HG03571 (cell line): Measurements from ENCODE around the gene COL4A2.

ENCODE experiments used
- ATAC-seq: cut with Tn5 transposase; IDR thresholded peaks from one replicate; pipeline ENCODE4 v1.9.1; 2021; ENCODE audit not compliant: unreplicated experiment

Gene COL4A2

DNA sequence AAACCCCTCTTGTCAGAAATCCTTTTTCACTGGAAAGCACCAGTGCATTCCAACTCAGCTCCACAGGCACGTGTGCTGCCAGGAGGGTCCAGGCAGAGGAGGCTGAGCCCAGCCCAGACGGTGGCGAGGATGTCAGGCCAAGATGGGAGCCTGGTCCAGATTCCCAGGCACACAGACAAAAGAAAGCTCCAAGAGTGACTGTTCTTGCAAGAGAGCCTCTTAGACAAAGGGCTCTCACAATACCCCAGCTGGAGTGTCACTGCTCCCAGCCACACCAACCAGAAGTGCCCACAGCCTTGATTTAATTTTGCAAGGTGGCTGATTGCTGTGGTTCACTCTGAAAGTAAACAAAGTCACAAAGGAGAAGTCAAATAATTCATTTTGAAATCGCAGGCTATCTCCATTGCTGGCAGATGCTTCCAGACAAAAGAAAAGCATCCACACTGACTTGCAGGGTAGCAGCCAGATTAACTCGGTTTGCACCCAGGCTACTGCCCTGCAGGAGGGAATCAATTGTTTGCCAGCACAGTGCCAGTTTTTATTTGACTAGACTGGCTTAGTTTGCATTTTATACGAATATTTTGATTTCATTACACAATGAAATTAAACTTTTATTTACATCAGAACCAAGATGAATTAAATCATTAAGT lies 159.3 kb downstream of the COL4A2 start:
- ATAC-seq = no peak

- ATAC-seq = no peak
Measured at GRCh38 chr13:110467516-110468110, 160.5 kb downstream of the COL4A2 start.

DNA sequence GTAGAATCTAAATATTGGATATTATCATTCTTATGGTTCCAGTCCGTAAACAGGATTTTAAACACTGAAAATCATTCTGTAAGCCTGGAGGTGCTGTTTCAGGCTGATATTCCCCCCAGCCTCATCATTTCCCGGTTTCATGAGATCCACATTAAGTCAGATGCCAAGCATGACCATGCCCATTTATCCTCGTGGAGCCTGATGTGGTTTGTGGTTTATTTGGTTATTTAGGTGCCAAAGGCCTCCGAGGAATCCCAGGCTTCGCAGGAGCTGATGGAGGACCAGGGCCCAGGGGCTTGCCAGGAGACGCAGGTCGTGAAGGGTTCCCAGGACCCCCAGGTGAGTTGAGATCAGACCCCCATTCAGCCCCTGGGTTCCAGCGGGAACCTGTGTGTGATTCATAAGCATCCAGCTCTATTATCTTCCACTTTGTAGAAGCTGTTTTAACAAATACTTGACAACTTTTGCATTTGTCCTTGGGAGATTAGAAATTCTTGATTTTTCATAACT lies 162.0 kb downstream of the COL4A2 start:
- ATAC-seq = no peak

DNA sequence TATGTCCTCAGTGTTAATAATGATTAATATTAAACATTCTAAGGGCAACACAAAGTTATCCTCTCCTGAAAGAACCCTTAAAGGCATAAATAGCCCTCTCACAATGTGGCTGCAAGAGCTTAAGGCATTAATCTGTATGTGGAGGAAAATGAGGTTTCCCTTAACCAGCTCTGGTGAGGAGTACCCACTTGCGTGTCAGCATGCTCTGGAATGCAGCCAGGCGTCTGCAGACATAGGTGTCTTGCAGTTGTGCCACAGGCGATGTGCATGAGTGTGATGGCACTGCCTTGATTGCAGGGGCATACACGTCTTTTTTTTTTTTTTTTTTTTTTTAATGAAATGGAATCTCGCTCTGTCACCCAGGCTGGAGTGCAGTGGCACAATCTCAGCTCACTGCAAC lies 162.5 kb downstream of the COL4A2 start:
- ATAC-seq = no peak

DNA sequence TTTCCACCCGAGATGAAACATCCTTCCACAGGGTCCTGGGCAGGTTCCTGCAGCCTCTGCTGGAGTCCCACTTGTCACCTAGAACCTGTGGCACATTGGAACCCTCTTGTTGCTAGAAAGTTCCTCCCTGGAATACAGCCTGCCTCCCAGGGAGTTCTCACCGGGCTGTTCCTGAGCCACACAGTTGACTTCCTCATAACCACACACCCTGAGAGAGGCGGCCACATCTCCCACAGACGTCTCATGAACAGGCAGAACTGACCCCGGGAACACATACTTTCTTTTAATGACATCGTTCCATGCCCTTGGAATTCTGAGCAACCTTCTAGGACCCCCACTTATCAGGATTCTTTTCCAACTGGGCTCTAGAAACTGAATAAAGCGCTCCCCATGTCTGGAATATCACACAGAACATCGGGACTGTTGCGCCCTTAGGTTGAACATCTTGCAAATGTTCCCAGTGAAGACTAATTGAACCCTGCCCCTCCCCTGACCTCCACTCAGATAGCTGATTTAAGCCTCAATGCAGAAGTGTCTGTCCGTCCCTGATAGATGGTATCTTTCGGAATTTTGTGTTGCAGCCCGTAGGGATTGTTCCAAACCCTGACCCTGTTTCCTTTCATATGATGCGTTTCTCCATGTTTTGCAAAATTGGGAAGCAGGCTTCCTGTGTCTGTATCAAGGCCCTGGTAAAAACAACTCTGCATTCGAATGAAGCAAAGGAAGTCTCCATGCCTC lies 163.4 kb downstream of the COL4A2 start:
- no peak for ATAC-seq

DNA sequence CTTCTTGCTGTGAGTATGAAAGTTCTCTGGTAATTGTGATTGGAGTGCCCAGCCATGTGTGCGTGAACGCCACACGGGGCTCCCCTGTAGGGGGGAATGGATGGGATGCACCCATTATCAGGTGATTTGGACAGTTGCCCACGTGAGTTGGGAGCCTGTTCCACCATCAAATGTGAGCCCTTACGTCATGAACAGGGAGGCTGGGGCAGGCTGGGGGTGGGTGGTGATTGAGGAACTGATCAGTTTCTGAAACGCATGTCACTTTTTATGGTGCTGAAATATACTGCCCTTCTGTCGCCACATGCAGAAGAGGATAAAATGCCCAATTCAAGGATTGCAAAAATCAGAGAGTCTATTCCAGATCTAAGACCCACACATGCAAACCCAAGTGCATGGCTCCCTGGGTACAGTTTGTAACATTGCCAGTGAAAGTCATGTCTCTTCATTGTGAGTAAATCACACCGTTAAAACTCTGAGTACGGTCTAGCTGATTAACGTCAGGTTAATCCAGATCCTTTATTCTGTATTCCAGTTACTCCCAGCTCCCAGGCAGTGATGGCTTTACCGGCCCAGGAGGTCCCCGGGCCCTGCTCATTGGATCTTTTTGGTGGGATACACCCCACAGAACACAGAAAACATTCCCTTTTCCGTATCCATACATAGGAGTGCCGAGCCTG lies 164.2 kb downstream of the COL4A2 start:
- ATAC-seq = peak; percentile 19

GRCh38 chr13:110471833-110472162 lies 164.7 kb downstream of the COL4A2 start:
- ATAC-seq = peak; percentile 95

DNA sequence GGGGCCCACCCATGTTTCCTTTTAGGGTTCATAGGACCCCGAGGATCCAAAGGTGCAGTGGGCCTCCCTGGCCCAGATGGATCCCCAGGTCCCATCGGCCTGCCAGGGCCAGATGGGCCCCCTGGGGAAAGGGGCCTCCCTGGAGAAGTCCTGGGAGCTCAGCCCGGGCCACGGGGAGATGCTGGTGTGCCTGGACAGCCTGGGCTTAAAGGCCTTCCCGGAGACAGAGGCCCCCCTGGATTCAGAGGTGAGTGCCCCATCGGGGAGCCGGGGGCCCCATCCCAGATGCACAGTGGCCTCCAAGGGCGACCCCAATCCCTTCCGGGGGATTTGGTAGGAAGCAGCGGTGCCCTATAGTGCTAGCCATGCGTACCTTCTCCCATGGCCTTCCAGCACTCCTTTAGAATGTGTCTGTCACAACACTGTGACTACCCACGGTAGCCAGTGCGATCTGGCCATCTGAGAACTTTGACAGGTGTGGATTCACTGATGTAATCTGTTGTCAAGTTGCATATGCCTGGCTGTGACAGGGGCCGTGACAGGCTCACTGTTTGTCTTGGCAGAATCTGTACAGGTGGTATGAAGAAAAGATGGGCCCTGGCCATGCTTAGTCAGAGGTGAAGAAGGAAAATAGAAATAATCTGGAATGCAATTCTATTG lies 165.9 kb downstream of the COL4A2 start:
- no peak for ATAC-seq

GRCh38 chr13:110474713-110475112 lies 167.6 kb downstream of the COL4A2 start:
- no peak for ATAC-seq

- no peak for ATAC-seq
Measured at GRCh38 chr13:110475117-110475516, 168.0 kb downstream of the COL4A2 start.

- peak; percentile 54 for ATAC-seq
Measured at GRCh38 chr13:110475550-110476219, 168.6 kb downstream of the COL4A2 start.

- ATAC-seq = no peak
Measured at GRCh38 chr13:110476220-110476617, 169.1 kb downstream of the COL4A2 start.

GRCh38 chr13:110477706-110478245 lies 170.7 kb downstream of the COL4A2 start:
- no peak for ATAC-seq

DNA sequence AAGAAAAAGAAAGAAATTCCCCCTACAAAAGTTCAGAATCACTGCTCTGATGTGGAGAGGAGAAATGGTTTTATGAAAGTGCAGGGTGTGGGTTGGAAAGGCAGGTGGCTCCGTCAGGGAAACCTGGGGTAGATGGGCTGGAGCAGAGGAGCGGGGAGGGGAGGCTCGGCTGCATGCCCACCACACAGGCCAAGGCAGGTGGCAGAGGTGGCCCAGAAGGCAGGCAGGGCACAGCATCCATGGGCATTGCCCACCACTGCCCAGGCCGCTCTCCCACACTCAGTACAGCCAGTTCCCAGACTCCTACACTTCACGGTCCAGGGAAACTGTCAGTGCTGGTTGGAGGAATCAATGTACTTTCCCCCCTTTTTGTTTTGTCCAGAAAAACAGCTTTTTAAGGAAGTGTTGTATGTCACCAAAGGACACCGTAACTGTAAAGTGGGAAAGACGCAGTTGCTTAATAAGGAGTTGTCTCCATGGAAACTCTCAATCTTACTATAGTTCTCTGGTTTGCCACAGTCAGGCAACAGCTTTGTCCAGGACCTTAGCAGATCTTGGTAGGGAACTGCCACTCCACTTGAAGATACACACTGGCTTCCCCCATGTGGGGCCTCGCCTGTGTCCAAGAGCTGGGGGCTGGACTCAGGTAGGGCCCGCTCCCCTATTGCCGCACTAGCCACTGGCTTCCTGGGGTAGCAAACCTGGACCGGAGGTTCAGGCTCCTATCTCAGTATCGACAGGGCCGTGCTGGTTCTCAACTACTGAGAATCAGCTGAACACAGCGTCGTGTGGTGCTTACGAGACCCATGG lies 171.5 kb downstream of the COL4A2 start:
- no peak for ATAC-seq

DNA sequence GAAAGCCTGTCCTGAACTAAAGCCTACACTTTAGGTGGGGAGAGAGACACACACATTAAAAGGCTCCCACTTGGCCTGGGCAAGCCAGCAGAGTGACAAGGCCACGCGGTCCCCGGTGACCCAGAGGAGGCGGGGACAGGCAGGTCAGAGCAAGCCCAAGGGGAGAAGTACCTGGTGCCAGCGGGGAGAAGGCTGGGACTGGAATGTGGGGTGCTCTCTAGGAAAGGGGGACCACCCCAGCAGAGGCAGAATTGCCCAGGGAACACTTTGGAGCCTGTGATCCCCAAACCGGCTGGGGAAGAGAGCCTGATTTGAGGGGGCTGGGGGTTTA lies 172.1 kb downstream of the COL4A2 start:
- ATAC-seq = no peak

DNA sequence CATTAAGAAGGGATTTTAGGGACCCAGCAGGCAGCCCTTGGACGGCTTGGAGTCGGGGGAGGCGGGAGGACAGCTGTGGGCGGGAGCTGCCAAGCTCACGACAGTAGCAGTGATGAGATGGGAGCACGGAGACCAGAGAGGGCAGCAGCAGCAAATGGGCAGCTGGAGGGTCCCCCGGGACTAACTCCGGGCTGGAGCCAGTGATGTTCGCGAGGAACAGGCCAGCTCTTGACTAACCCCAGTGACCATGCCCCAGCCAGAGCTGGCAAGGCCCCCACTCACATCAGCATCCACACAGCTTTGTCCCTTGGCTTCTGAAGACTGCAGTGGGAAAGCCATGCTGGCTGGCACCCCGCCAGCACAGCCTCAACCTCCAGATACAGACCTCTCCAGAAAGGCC lies 172.6 kb downstream of the COL4A2 start:
- ATAC-seq = no peak

DNA sequence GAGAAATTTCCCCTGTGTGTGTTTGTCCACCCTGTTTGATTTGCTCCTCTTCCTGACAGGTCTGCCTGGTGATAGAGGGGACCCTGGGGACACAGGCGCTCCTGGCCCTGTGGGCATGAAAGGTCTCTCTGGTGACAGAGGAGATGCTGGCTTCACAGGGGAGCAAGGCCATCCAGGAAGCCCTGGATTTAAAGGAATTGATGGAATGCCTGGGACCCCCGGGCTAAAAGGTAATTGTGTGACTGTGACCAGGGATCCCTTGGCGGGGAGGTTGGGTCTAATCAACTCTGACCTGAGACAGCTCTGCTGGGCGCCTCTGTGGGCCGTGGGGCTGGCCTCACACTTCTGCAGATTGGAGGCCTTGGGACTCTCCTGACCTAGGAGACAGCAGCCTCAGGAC lies 173.1 kb downstream of the COL4A2 start:
- ATAC-seq = no peak

DNA sequence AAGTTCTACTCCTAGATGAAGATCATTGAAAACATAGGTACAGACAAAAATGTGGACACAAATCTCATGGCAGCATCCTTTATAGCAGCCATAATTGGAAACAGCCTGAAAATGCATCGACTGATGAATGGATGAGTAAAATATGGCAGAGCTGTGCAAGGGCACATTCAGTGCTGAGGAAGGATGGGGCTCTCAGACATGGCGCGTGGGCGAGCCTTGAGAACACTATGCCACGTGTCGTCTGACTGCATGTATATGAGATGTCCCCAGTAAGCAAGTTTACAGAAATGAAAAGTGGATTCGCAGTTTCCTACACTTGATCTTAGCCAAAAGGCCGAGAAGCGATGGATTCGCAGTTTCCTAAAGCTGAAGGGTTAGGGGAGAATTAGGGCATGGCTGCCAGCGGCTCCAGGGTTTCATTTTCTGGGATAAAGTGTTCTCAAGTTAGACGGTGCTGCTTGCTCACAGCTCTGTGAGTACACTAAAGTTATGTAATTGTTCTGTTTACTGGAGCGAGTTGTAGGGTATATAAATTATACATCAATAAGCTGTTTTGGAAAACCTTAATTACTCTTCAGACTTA lies 176.4 kb downstream of the COL4A2 start:
- no peak for ATAC-seq

- ATAC-seq = no peak
Measured at GRCh38 chr13:110484290-110485048, 177.4 kb downstream of the COL4A2 start.
